ENCODE data around the gene MAN1C1. TPM values are rescaled to one million over a fixed set of nuclear protein-coding genes. Genes with fewer than 3 reads are reported as not detected.
"Not testable (repeated sequence)": the region's sequence is repeated elsewhere in the genome, so short reads cannot be mapped to it uniquely, and the experiment has no call there.

Gene MAN1C1
- total RNA-seq, 1 donor from 2014 or later, result 9.4 TPM

DNA sequence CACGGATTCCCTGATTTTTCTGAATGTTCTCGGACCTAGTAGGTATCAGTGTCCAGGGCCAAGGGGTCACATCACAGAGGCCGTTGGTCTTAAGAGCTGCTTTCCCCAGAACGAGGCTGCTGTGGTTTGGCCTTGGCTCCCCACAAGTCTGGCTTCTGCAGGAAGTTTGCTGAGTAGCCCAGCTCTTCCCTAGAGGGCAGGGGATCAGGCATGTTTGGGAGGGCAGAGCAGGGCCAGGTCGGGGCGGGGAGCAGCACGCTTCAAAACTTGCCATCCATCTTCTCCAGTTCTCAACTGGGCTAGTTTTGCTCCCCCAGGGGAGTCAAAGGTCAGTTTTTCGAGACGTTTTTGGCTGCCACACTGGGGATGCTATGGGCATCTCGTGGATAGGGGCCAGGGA lies 37.0 kb downstream of the MAN1C1 start:
- intact Hi-C loops (cut with micrococcal nuclease), result no loop called here

DNA sequence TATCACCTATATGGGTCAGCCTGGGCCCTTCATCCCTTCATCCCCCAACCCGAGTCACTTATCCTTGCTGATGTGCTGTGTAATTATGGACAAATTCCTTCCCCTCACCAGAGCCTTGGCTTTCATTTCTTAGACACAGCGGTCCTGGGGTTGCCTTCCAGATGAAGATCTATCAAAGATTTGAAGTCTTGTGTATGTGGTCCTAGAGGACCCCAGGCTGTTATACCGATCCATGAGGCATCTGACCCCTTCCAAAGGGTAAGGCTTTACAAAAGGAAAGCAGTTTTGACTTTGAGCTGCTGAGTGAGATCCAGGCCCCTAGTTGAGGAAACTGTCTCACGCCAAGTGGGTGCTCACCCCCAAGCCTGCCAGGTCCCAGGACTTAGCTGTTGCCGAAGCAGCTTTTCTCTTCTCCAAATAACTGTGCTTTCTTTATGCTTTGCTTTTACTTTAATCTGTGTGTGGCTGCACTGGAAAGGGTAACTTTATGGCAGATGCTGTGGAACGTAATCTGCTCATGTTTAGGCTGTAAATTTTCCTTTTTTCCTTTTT lies 37.6 kb downstream of the MAN1C1 start:
- intact Hi-C loops (cut with micrococcal nuclease), result no loop called here

DNA sequence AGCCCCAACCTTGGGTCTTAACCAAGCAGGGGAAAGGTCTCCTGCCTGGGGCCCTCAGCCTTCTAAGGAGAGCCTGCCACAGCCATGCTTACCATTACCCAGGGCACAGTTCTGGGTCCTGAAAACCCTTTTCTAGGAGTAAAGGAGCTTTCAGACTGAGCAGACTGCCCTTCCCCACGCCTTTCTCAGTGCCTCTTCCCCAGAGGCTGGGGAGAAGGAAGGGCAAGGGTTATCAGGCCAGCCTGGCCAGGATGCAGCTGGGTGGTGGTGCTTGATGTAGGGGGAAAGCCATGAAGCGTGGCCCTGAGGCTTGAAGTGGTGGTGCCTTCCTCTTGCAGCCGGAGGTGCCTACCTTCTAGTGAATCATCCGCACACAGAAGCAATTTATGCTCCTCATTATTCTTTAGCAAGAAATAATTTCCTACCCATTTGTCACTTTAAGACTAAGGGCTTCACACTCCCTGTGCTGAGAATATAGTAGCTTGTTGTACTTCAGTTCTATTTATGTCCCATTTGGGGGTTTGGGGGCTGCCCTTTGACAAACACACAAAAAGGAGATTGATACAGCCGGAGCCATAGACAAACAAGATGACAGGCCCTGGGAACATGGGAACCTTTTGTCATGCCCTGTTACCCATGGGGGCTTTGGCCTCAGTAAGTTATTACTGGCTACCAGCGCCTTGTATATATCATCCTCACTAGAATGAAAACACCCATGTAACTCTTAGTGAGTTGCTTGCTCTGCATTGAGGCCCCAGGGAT lies 40.7 kb downstream of the MAN1C1 start:
- intact Hi-C loops (cut with micrococcal nuclease), result no loop called here

DNA sequence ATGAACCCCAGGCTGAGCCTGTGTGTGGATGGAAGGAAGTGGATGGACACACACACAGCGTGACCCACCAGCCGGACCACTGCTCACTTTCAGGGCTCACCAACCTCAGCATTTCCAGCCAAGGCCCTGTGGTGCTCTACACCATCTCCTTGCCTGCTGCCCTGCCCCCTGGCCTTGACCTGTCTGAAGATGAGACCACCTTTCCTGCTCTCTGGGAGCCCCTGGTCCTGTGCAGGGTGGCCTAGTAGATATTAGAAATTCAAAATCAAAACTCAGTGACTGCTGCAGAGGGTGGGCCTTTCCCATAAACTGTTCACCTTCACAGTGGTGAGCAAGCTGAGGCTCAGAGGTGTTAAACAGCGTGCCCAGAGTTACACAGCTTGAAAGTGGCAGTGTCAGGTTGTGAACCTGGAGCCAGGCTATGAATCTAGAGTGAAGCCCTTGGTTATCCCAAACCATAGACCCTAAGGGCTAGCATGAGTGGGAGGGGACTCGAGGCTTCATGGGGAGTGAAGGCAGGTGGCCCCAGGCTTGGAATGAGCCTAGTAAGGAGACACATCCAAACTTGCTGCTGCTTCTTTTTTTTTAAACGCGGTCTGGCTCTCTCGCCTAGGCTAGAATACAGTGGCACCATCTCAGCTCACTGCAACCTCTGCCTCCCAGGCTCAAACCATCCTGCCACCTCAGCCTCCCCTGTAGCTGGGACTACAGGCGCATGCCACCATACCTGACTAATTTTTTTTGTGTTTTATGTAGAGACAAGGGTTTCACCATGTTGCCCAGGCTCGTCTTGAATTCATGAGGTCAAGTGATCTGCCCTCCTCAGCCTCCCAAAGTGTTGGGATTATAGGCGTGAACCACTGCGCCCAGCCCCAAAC lies 41.5 kb downstream of the MAN1C1 start:
- intact Hi-C loops (cut with micrococcal nuclease), result no loop called here

DNA sequence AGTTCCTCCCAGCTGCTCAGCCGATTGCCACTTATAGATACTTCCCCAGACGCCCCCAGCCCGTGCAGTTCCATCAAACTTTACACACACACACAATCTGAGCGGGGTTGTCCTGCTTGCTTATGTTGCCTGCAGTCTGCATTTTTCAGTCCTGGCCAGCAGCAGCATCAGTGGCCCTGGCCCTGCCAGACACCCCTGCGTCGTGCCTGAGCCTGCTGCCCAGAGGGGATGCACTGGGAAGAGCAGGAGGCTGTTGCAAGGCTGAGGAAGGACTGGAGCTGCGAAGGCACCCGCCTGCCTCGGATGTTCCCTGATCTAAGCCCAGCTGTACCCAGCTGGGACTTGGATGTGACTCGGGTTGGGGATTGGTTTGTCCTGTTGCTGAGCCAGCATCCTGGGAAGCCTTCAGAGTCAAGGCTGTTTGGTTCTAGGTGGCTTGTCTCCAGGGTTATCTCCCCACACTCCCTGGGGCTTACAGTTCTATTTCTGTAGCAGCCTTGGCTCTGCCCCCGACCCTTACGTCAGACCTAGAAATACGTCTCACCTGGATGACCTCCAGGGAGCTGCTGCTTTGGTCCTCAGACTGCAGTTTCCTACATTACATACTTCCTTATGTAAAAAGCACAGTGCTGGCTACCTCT lies 42.3 kb downstream of the MAN1C1 start:
- intact Hi-C loops (cut with micrococcal nuclease), result no loop called here

DNA sequence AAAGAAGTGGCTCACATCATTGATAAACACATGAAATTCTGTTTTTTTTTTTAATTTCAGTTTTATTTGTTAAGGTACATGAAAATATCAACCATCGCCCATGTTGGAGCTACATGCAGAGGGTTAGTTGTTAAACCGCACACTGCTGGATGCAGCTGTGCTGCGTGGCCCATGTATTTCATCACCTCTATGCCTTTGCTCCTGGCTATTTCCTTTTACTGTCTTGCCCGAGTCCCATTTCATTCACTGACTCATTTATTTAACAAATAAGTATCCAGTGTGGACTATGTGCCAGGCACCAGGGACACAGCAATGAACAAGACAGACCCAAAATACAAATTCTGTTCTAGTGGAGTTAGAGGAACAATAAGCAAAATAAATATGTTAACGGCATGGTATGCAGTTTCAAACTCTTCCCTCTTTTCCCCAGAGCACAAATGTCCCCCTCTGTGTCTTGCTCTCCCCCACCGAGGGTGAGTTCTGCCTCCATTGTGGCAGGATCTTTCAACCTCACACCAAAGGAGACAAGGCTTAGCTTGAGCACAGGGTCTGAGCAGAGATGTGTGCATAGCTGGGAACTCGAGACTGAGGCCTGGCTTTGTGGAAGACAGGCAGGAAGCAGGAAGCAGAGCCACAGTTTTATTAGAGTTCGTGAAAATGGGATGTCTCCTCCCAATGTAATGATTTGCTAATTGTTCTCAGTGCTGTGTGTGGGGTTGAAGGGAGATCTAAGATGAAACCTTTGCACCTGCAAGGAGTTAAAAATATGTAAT lies 44.6 kb downstream of the MAN1C1 start:
- intact Hi-C loops (cut with micrococcal nuclease), result no loop called here

DNA sequence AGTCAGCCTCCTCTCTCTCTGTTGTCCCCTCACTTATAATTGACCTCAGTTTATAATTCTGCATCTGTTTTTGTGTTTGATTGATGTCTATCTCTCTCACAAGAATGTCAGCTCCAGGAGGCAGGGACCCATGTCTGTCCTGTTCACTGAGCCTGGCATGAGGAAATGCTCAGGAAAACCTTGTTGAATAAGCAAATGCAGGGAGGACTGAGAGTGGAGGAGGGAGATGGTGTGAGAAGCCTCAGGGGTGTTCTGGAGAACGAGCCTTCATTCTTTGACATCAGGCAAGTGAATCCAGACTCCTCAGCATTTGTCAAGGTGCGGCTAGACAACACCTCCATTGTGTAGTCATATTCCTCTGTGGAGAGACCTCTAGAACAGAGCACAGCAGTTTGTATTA lies 45.5 kb downstream of the MAN1C1 start:
- intact Hi-C loops (cut with micrococcal nuclease), result no loop called here

DNA sequence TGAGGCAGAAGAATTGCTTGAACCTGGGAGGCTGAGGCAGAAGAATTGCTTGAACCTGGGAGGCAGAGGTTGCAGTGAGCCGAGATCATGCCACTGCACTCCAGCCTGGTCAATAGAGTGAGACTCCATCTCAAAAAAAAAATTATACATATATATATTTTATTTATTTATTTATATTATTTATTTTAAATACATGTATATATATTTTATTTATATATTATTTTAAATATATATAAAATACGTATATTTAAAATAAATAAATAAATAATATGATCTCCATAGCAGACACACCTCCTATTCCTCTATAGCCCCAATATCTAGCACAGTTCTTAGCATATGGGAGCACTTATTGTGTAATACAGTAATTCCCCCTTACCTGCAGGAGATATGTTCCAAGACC lies 46.4 kb downstream of the MAN1C1 start:
- intact Hi-C loops (cut with micrococcal nuclease), result not testable (repeated sequence)

DNA sequence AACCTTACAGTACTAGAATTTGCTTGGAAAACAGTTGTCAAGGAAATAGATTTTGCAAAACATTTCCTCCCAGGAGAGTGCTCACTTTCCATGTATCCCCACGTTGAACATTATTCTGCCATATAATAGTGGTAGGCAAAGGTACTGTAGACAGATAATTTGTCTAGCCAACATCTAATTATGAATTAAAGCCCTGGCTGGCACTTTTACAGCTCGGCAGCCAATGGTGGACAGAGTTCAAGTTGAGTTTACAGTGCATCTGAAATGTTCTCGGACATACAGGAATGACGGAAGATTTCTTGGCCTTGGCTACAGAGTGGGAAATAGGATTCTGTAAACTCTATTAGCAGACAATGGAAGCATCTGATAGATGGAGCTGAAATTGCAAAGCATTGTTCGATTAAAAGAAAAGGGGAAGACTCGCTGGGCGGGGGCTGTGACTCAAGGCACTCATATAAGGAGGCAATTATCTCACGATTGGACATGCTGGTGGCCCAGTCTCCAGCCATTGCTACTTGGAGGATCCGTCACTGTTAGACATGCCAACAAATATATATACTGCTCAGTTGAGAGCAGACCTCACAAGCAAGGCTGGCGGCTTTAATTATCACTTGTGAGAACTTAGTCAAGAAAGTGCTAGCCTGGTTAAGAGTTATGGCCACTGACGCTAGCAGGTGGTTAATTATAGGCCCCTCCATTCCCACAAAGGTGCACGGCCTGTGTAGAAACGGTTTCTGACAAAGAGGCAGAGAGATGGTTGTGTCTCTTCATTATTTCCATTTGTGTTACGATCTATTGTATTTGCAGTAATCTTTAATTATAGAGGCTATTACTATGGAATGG lies 48.0 kb downstream of the MAN1C1 start:
- intact Hi-C loops (cut with micrococcal nuclease), result no loop called here

DNA sequence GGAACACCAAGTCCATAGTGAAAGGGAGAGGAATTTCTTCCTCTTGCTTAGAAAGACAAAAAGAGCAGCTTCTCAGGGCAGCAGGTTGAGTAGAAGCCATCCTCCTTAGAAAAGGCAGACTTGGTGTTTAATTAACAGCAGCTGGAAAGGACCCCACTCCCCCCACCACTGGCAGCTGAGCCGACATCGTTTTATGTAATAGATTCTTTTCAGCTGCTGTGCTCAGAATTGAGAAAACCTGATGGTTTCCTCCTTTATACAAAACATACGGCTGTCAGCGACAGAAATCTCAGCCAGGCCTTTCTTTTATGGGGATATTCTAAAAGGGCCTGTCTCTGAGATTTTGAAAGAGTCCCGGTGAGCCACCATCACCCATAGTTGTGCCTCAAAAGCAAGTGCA lies 49.9 kb downstream of the MAN1C1 start:
- intact Hi-C loops (cut with micrococcal nuclease), result no loop called here

DNA sequence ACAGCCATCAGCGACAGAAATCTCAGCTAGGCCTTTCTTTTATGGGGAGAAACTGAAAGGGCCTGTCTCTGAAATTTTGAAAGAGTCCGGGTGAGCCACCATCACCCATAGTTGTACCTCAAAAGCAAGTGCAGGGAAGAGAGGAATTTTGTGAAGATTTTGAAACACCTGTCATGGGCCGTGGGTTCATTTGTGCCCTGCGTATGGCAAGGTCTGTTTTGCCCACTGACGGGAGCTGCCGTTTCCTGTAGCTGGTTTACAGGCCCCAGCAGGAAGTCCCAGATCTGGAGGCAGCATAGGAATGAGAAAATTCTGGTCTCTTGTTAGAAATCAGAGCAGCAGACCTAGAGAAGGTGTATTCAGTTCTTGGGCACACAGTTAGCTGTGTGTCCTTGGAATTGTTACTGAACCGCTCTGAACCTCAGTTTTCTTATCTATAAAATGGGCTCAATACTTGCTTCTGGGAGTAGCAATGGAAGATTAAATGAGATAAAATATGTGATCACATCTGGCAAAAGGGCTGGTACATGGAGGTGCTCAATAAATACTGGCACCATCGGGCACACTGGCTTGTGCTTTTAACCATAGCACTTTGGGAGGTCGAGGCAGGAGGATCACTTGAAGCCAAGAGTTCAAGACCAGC lies 52.5 kb downstream of the MAN1C1 start:
- intact Hi-C loops (cut with micrococcal nuclease), result no loop called here

DNA sequence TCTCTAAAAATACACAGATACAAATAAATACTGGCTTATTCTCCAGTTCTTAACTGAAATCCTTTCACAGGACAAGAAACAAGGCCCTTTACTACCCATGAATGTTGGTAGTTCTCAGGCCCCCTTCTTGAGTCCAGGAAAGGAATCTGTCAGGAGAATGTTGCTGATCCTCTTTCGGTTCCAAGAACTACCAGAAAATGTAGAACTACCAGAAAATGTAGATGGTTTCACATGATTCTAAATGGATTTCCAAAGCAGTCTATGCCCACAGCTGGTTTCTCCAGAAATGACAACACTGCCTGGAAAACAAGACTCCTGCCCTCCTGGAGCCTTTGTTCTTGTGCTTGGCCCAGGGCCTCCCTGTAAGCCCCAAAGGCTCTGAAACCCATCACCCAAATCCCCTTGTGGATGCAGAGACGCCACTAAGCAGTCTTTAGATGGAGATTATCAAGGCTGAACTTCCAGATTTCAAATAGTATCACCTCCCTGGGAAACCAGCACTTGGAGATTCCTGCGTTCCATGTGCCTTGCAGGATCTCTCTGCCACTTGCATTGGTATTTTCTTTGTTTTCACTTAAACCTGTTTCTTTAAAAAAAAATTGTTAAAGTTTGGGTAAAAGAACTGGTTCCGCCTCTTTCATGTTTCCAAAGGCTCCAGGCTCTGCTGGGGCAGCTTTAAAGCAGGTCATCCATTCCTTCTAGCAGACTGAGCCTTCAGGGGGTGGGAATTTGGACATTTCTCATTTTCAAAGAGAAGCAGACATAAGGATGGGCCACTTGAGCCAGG lies 53.4 kb downstream of the MAN1C1 start:
- intact Hi-C loops (cut with micrococcal nuclease), result no loop called here

DNA sequence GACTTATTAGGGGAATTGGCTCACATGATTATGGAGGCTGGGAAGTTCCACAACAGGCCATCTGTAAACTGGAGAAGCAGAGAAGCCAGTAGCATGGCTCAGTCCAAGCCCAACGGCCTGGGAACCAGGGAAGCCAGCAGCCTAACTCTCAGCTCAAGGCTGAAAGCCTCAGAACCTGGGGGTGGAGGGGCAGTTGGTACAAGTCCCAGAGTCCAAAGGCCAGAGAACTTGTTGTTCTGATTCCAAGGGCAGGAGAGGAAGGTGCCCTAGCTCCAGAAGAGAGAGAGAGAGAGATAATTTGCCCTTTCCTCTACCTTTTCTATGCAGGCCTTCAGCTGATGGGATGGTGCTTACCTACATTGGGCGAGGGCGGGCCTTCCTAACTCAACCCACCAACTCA lies 55.3 kb downstream of the MAN1C1 start:
- intact Hi-C loops (cut with micrococcal nuclease), result no loop called here

DNA sequence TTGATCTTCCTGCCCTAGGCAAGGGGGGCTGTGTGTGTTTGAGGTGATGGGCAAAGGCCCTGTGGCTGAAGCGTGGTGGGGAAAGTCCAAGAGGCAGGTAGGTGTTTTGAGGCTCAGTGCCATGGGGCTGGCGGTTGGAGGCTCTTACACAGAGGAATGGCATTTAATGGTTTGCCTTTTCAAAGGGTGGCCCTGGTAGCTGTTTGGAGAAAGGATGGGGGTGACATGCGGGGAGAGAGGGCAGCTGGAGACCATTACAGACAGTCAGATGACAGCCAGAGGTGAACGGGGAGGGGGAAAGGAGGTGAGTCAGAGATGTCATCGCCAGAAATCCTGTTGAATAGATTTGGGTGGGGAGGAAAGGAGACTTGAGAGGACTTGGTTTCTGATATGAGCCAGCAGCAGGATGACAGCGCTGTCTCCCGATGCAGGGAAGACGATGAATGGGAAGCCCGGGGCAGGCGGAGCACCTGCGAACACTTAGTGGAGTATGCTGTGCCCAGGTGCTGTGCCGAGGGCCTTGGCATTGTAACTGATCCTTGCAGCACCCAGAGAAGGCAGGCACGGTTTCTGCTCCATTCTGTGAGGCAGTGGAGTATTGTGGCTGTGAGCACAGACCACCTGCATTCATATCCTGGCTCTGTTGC lies 56.3 kb downstream of the MAN1C1 start:
- intact Hi-C loops (cut with micrococcal nuclease), result no loop called here

DNA sequence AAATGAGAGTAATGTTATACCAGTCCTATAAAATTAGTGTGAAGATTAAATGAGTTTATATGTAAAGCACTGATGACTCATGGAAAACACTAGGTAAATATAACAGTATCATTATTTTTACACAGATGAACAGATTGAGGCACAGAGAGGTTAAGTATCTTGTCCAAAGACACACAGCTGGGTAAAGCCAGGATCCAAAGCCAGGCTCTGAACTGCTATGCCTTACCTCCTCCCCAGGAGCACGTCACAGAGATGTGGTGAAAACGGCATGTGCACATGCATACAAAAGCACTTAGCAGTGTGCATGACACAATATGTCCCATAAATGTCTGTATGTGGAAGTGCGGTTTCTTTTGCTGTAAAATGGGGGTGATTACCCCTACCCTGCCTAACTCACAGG lies 56.9 kb downstream of the MAN1C1 start:
- intact Hi-C loops (cut with micrococcal nuclease), result no loop called here

DNA sequence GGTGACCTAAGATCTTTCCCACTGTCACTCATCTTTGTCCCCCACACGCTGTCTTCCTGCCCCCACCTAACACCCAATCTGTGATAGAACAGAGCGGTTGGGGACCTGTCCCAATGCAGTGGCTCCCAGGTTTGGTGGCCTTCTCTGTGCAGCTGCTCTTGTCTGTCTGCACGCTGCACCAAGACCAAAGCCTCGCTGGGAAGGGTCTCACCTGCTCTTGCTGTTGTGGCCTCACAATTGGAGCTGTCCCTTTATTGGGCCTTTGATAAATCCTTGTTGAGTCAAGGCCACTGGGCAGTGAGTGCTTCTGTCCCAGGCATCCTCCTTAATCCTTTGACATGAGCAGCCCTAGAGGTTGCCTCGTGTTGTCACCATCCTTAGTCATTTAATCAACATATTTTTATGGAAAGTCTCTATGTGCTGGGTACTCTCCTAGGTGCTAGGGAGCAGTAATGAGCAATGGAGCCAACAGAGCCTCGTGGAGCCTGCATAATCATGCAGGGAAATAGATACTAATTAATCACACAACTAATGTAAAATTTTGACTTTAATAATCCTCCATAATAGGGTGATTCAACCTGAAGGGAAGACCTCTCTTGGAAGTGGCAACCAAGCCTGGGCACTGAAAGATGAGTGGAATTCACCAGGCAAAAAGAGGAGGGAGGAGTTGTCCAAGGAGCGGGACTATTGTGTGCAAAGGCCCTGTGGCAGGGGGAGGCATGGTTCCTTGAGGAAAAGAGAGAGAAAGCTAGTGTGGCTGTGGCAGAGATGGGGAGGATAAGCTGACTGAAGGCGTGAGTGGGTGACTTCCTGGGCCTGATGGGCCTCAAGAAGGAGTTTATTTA lies 57.6 kb downstream of the MAN1C1 start:
- intact Hi-C loops (cut with micrococcal nuclease), result no loop called here

DNA sequence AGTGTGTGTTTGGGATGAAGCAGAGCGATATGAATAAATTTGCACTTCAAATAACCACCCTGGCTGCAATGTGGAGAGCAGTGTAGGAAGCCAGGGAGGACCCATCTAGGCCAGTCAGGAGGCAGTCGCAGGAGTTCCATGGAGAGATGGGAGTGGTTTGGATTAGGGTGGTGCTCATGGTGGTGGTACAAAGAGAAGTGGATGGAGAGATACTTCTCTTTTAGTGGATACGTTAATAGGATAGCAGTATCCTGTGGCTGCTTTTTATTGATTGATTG lies 58.2 kb downstream of the MAN1C1 start:
- intact Hi-C loops (cut with micrococcal nuclease), result loop anchor here (5.0 kb wide), 1 partner anchor 132 kb away; the partner anchor contains the start of gene LDLRAP1

Measured in T-helper 1 cell treated with Interleukin-12 subunit alpha and Interleukin-12 subunit beta and Interleukin-4 antibody, amounts not matched to agents 30 ng/mL and 1 ng/mL, for 36 hours (primary cell).